Activated CD4-positive, alpha-beta T cell treated with anti-CD3 and anti-CD28 coated beads for 24 hours (primary cell): ENCODE data around the gene PDZK1IP1.

Source experiments
- DNase-seq, 2 donors: peaks; one replicate each; pipeline ENCODE4 v3.0.0-alpha.2; 2020; ENCODE audit warnings: low read depth in 2 of 2

PDZK1IP1 gene

GRCh38 chr1:47137925-47138615, 51.8 kb downstream of the PDZK1IP1 start:
- no peak for DNase-seq

GRCh38 chr1:47137198-47137597, 52.6 kb downstream of the PDZK1IP1 start, which contains the start of gene CYP4A22:
Gene CYP4A22 (plus strand): TSS chr1:47137441. CDS start chr1:47137486, 45 bp downstream.
- no peak for DNase-seq
